GM04504 (cell line): ENCODE measurements around the gene ZER1.

ENCODE experiments used
- DNase-seq: peaks from one replicate; pipeline ENCODE4 v3.0.0-alpha.2; 2012; ENCODE audit warnings: low read depth

The ZER1 gene

GRCh38 chr9:128689820-128690683 lies 81.7 kb downstream of the ZER1 start:
- no peak for DNase-seq

- DNase-seq: no peak
These were observed 82.4 kb downstream of the ZER1 start for GRCh38 chr9:128689293-128689774.

GRCh38 chr9:128688501-128689292 lies 83.0 kb downstream of the ZER1 start, which contains the start of gene SET:
SET (plus strand) TSS chr9:128689222; CDS start chr9:128689583, 361 bp downstream.
- peak; percentile 85 for DNase-seq

- no peak for DNase-seq
These were observed 84.3 kb downstream of the ZER1 start for GRCh38 chr9:128687453-128687852.

- no peak for DNase-seq
These were observed 85.9 kb downstream of the ZER1 start for GRCh38 chr9:128685636-128686489.

- no peak for DNase-seq
These were observed 87.2 kb downstream of the ZER1 start for GRCh38 chr9:128684325-128685199.

- DNase-seq: no peak
These were observed 87.7 kb downstream of the ZER1 start for GRCh38 chr9:128684065-128684324.

- DNase-seq: no peak
These were observed 88.2 kb downstream of the ZER1 start for GRCh38 chr9:128683340-128684064.
